ENCODE measurements around the gene LSG1.

DNA sequence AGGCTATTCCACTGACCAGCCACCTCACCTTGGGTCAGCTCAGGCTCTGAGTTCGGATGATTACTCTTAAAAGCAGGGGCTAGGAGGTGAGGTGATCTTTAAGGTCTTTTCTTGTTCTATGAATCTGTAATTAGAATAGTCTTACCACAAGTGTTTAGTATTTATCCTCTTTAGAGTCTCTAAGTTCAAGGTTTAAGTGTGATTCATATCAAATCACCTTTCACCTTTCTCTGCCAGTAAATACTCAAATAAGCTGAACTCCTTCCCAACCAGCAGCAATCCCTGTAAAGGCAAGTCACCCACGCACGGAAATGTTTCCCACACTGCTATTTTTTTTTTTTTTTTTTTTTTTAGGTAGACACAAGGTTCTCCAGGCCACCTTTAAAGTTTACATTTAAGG, 24.2 kb downstream of the LSG1 start:
- TF ChIP-seq TAF1 (IDR thresholded peaks at IDR 0.05; ENCODE audit: borderline replicate concordance, insufficient read depth, low read length): no peak
- no peak for TF ChIP-seq POLR2AphosphoS5 (IDR thresholded peaks at IDR 0.05; ENCODE audit: low read depth, low read length)
- no peak for TF ChIP-seq REST (IDR thresholded peaks at IDR 0.05; ENCODE audit: insufficient read depth in 1 of 2, low read depth in 2 of 2, low read length in 2 of 2)
- no peak for TF ChIP-seq FOXP2 (optimal IDR thresholded peaks at IDR 0.05; ENCODE audit: borderline replicate concordance, extremely low read depth, extremely low read length, insufficient read depth)

Measured in PFSK-1 (cell line).